Measurements from ENCODE around the gene SLCO3A1.

DNA sequence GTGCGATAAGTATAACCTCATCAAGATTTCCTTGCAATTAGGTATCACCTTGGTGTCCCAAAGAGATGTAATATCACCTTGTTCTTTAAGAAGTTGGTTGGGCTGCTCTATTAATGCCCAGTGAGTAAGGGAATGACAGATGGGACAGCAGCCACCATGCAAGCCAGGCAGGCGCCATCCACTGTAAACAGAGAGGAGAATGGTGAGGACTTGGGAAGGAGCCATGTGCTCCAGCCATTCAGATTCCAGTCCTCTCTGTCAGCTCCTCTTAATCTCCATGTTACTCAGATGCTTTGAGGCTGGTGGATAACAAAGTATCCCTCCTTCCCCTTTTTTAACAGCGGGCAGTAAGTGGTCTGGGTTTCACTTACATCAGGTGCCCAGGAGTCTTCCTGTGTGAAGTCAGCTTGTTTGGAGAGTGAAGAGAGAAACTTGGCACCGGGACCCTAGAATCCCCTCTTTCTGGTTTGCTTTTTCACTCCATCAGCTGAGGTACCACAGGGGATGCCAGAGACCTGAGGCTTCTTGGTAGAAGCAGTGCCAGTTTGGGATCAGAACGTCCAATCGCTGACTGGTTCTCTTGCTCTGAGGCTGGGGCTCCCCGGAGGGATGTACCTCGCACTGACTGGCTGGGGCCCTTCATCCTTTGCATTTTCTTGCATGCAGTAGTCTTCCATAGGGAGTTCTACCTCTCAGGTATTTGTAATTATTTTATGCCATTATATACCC lies 29.5 kb downstream of the SLCO3A1 start:
- no peak for TF ChIP-seq CTCF (IDR thresholded peaks at IDR 0.05; ENCODE audit: borderline replicate concordance, extremely low read depth, low read length, poor library complexity, severe bottlenecking)
- no peak for TF ChIP-seq EZH2 (IDR thresholded peaks at IDR 0.05; ENCODE audit: borderline replicate concordance, low read depth, low read length, severe bottlenecking)
